Measurements from ENCODE around the gene NADK2.

GRCh38 chr5:36215910-36216309, 25.8 kb downstream of the NADK2 start:
- TF ChIP-seq CTCF (IDR thresholded peaks at IDR 0.05; ENCODE audit: insufficient read depth, low read length): no peak
- TF ChIP-seq POLR2AphosphoS5 (IDR thresholded peaks at IDR 0.05; ENCODE audit: low read depth): no peak
- no peak for TF ChIP-seq GABPA (IDR thresholded peaks at IDR 0.05; ENCODE audit: low read depth)
- TF ChIP-seq REST (IDR thresholded peaks at IDR 0.05; ENCODE audit: insufficient replicate concordance, low read depth): no peak

All from HL-60 (cell line).